ENCODE measurements around the gene C1R. TPM values are rescaled to one million over a fixed set of nuclear protein-coding genes. Genes with fewer than 3 reads are reported as not detected.
A peak's percentile ranks its signal among the peaks of the same experiment; 100 is the strongest.
"Not testable (repeated sequence)": the region's sequence is repeated elsewhere in the genome, so short reads cannot be mapped to it uniquely, and the experiment has no call there.

Gene C1R
- total and polyA plus RNA-seq, 11 donors: 42.6 to 343 (median 98.5) TPM

DNA sequence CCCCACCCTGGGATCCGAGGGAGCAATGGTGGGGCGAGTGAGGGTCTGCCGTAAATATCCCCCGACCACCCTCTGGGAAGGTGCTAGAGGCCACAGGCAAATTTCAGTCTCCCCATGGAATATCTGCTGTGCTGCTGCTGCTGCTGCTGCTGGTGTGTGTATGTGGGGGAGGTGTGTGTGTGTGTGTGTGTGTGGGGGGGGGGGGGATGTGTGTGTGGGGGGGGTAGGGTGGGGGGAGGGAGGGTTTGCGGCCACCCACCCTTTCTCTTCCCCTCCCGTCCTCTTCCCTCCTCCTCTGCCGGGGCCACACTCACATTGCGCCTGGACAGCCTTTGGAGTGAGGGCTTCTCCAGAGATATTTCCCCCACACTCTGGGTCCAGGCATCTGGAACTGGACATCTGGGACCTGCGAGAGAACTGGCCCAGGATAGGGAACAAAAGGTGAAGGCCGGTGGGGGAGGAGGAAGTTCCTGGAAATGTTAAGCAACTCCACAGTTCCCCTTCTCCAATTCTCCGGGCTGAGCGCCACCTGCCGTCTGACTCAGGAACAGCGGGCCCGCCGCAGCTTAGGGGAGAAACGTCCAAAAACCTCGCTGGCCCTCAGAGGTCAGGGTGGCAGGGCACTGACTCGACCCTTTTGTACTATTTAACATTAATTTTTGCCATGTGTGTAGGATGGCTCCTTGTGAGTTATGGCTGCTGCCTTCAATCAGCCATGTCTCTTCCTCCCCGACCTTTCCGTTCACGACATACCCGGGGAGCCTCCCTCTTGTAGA lies 16.7 kb upstream of the C1R start, which contains the start of gene C1RL:
Gene C1RL, minus strand, starts transcription at position 419 of the 776 bp plus-strand sequence. Its CDS starts 34 bp downstream, at position 385.
- peak in 1 of 2 donors; percentile 8 for TF ChIP-seq POLR2A (IDR thresholded peaks at IDR 0.05)
- TF ChIP-seq, protein P1, sequence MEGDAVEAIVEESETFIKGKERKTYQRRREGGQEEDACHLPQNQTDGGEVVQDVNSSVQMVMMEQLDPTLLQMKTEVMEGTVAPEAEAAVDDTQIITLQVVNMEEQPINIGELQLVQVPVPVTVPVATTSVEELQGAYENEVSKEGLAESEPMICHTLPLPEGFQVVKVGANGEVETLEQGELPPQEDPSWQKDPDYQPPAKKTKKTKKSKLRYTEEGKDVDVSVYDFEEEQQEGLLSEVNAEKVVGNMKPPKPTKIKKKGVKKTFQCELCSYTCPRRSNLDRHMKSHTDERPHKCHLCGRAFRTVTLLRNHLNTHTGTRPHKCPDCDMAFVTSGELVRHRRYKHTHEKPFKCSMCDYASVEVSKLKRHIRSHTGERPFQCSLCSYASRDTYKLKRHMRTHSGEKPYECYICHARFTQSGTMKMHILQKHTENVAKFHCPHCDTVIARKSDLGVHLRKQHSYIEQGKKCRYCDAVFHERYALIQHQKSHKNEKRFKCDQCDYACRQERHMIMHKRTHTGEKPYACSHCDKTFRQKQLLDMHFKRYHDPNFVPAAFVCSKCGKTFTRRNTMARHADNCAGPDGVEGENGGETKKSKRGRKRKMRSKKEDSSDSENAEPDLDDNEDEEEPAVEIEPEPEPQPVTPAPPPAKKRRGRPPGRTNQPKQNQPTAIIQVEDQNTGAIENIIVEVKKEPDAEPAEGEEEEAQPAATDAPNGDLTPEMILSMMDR (IDR thresholded peaks at IDR 0.05): peak; percentile 92 to 99 (median 97)
- H3K4me3 ChIP-seq: peak within 1 kb of the TSS; percentile 31 to 76 (median 60)
- H3K27me3 ChIP-seq: no peaks in the 10 kb centered on the region
- ATAC-seq (peak; percentile 85 to 88 (median 86)), DNase-seq (peak; percentile 86 to 94 (median 90))
- H3K36me3 ChIP-seq: peaks cover 0 to 7% (median 0%) of the 10 kb centered on the region in 9 donors
- intact Hi-C loops (cut with DNase I): loop anchor here in 9 of 10 donors (1.0 to 10.0 kb wide), 8 partner anchors 16 to 167 kb away; partner anchors contain the start of genes C1S (in 8 of the 9), C12orf57 (in 3 of the 9), RNU7-1 (in 2 of the 9) and C1R (in 1 of the 9)
- H3K9me3 ChIP-seq: peaks cover 0 to 12% (median 5%) of the 10 kb centered on the region in 12 donors
- H3K4me1 ChIP-seq: peaks cover 0 to 41% (median 10%) of the 10 kb centered on the region in 12 donors
- WGBS, 4 donors: 17 to 27% (median 20%) methylated on average over 21 to 23 of the region's 23 CpGs
- peak within 1 kb of the TSS; percentile 75 to 94 (median 91) for H3K27ac ChIP-seq

DNA sequence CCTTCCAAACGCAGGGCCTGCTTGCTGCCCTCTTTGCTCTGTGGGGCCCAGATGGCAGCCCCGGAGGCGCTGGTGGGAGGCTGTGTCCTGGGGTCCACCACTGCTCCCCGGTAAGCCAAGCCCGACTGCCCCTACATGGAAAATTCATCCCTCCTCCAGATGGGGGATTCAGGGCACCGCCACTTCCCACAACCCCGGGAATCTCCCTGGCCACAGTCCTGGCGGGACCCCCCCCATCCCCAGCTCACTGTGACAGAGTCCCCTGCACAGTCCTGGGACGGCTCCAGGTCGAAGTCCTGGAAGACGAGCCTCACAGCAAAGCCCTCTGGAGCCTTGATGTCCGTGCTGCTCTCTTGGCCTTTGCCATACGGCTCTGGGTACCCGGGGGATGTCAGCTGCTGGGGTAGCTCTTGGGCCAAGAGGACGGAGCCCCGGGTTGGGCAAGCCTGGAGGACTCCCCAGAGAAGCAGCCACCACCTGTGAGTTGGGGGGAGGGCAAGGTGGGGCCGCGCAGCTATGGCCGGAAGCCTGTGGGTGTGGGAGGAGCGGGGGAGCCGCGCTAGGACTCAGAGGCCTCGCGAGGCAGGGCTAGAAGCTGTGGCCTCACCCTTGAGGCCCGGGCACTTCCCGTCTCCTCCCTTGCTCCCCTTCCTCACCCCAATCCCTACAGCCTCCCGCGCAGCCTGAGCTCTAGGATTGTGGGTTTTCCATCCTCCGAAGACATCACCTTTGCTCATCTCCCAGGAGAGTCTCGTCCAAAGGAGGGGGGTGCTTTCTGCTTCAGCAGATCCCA lies 16.0 kb upstream of the C1R start:
- Histone ChIP-seq H3K4me1 (peaks cover 0 to 34% (median 10%) of the 10 kb centered on the region in 12 donors), H3K36me3 (peaks cover 0 to 14% (median 0%) of the 10 kb centered on the region in 9 donors), H3K27ac (peak overlapping the region; percentile 75 to 94 (median 91)), H3K27me3 (no peaks in the 10 kb centered on the region), H3K4me3 (peak overlapping the region; percentile 31 to 76 (median 60)), H3K9me3 (peaks cover 0 to 12% (median 5%) of the 10 kb centered on the region in 12 donors)
- intact Hi-C loops (cut with DNase I): loop anchor here in 8 of 10 donors (2.0 to 10.0 kb wide), 6 partner anchors 15 to 166 kb away; partner anchors contain the start of genes C1S (in 6 of the 8), C12orf57 (in 2 of the 8), RNU7-1 (in 2 of the 8) and C1R (in 1 of the 8)
- DNase-seq (peak; percentile 63 to 88 (median 82)), ATAC-seq (peak; percentile 84 to 91 (median 89))
- peak in 1 of 2 donors; percentile 43 for TF ChIP-seq POLR2A (IDR thresholded peaks at IDR 0.05)
- TF ChIP-seq, protein P1 (IDR thresholded peaks at IDR 0.05): no peak
- WGBS, 4 donors: 21 to 35% (median 23%) methylated on average over 25 to 30 of the region's 30 CpGs

DNA sequence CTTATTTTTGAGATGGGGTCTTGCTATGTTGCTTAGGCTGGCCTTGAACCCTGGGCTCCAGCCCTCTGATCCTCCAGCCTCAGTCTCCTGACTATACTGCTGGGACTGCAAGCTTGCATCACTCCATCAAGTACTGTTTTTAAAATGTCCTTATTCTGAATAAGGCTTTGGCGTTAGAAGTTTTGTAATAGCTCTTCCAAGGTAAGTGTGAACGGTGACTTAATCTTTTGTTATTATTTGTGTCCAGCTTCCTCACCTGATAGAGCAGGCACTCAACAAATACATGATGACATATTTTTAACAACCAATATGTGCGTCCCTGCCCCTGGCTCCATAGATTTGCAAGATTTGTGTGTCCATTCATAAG lies 15.4 kb upstream of the C1R start:
- no peaks in the 10 kb centered on the region for H3K27me3 ChIP-seq
- ATAC-seq: no peak
- H3K27ac ChIP-seq: peak overlapping the region; percentile 75 to 94 (median 91)
- H3K9me3 ChIP-seq: peaks cover 0 to 12% (median 5%) of the 10 kb centered on the region in 12 donors
- peaks cover 0 to 29% (median 8%) of the 10 kb centered on the region in 12 donors for H3K4me1 ChIP-seq
- intact Hi-C loops (cut with DNase I): loop anchor here in 8 of 10 donors (2.0 to 10.0 kb wide), 6 partner anchors 15 to 165 kb away; partner anchors contain the start of genes C1S (in 6 of the 8), C12orf57 (in 2 of the 8), RNU7-1 (in 2 of the 8) and C1R (in 1 of the 8)
- DNase-seq: no peak
- TF ChIP-seq POLR2A (IDR thresholded peaks at IDR 0.05): no peak
- TF ChIP-seq, protein P1 (IDR thresholded peaks at IDR 0.05): no peak
- H3K4me3 ChIP-seq: peak overlapping the region in 11 of 12 donors; percentile 36 to 76 (median 61)
- WGBS, 4 donors: 67 to 81% (median 73%) methylated on average over 3 of the region's 3 CpGs
- peaks cover 0 to 20% (median 0%) of the 10 kb centered on the region in 9 donors for H3K36me3 ChIP-seq

DNA sequence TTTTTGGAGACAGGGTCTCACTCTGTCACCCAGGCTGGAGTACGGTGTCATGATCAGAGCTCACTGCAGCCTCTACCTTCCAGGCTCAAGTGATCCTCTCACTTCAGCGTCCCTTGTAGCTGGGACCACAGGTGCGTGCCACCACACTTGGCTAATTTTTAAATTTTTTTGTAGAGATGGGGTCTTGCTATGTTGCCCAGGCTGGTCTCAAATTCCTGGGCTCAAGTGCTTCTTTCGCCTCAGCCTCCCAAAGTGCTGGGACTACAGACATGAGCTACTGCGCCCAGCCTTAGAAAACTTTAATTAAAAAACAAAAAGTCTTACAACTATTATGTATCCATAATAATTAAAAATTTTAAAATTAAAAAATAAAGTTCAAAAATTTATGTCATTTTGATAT lies 14.9 kb upstream of the C1R start:
- peaks cover 0 to 25% (median 8%) of the 10 kb centered on the region in 12 donors for H3K4me1 ChIP-seq
- peaks cover 0 to 20% (median 0%) of the 10 kb centered on the region in 9 donors for H3K36me3 ChIP-seq
- ATAC-seq, H3K27me3 ChIP-seq, DNase-seq, H3K4me3 ChIP-seq: not testable (repeated sequence)
- intact Hi-C loops (cut with DNase I): loop anchor here in 6 of 10 donors (5.0 to 10.0 kb wide), 4 partner anchors 45 to 165 kb away; partner anchors contain the start of genes C1S (in 4 of the 6), C12orf57 (in 2 of the 6), RNU7-1 (in 2 of the 6) and LPCAT3 (in 1 of the 6)
- peaks cover 0 to 12% (median 5%) of the 10 kb centered on the region in 12 donors for H3K9me3 ChIP-seq
- 97 to 99% (median 98%) methylated on average over 5 of the region's 5 CpGs for WGBS, 4 donors
- peak overlapping the region in 3 of 12 donors; percentile 89 to 94 (median 91) for H3K27ac ChIP-seq

Data from heart left ventricle (tissue), 16 donors.